Activated effector memory CD4-positive, alpha-beta T cell treated with Interleukin-2 at 50 U/mL for 16 hours (primary cell): ENCODE results near the gene DLGAP1.

ENCODE experiments used
- DNase-seq: peaks from one replicate; pipeline ENCODE4 v3.0.0-alpha.2; 2020

Gene DLGAP1

GRCh38 chr18:3842844-3843243 is 612.3 kb downstream of the DLGAP1 start:
- no peak for DNase-seq

GRCh38 chr18:3840766-3841165 is 614.3 kb downstream of the DLGAP1 start:
- no peak for DNase-seq

GRCh38 chr18:3839581-3839981 is 615.5 kb downstream of the DLGAP1 start:
- DNase-seq = no peak

GRCh38 chr18:3836483-3837335 is 618.4 kb downstream of the DLGAP1 start:
- DNase-seq = no peak

GRCh38 chr18:3832025-3832638 is 623.0 kb downstream of the DLGAP1 start:
- no peak for DNase-seq

- no peak for DNase-seq
Measured at GRCh38 chr18:3830604-3831003, 624.5 kb downstream of the DLGAP1 start.

- DNase-seq = no peak
Measured at GRCh38 chr18:3827236-3827845, 627.8 kb downstream of the DLGAP1 start.

GRCh38 chr18:3826021-3826420 is 629.1 kb downstream of the DLGAP1 start:
- DNase-seq = no peak

GRCh38 chr18:3824101-3824500 is 631.0 kb downstream of the DLGAP1 start:
- DNase-seq = no peak

- no peak for DNase-seq
Measured at GRCh38 chr18:3823073-3823472, 632.0 kb downstream of the DLGAP1 start.

- no peak for DNase-seq
Measured at GRCh38 chr18:3821524-3821923, 633.6 kb downstream of the DLGAP1 start.

- no peak for DNase-seq
Measured at GRCh38 chr18:3819961-3820360, 635.1 kb downstream of the DLGAP1 start.

GRCh38 chr18:3816610-3817363 is 638.3 kb downstream of the DLGAP1 start:
- DNase-seq = no peak

GRCh38 chr18:3815991-3816390 is 639.1 kb downstream of the DLGAP1 start:
- no peak for DNase-seq

- no peak for DNase-seq
Measured at GRCh38 chr18:3814816-3815215, 640.3 kb downstream of the DLGAP1 start.

GRCh38 chr18:3810296-3810695 is 644.8 kb downstream of the DLGAP1 start:
- no peak for DNase-seq

GRCh38 chr18:3808985-3809780 is 645.9 kb downstream of the DLGAP1 start:
- DNase-seq = no peak

GRCh38 chr18:3806656-3807055 is 648.5 kb downstream of the DLGAP1 start:
- no peak for DNase-seq

- DNase-seq = no peak
Measured at GRCh38 chr18:3804336-3804735, 650.8 kb downstream of the DLGAP1 start.

- DNase-seq = no peak
Measured at GRCh38 chr18:3803350-3803749, 651.8 kb downstream of the DLGAP1 start.

- no peak for DNase-seq
Measured at GRCh38 chr18:3799515-3799914, 655.6 kb downstream of the DLGAP1 start.

- no peak for DNase-seq
Measured at GRCh38 chr18:3798032-3798431, 657.1 kb downstream of the DLGAP1 start.
